Measurements from ENCODE around the gene GABRG3. TPM values are rescaled to one million over a fixed set of nuclear protein-coding genes. Genes with fewer than 3 reads are reported as not detected.

Gene GABRG3
- polyA plus RNA-seq, 1 experiment, result not detected

DNA sequence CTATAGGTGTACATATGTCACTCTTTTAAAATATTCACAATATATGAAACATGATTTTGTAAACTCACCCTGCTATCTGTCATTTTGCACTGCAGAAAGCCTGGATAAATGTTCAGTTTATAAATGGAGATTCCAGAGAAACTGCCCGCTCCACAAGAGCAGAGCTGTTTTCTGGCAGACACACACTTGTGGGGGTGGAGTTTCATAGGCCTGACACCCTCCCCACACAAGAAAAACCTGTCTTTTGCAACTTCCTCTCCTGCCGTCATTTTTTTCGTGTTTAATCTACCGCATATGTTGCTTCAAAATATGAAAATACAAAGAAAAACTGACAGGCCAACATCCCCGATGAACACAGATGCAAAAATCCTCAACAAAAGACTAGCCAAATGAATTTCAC lies 479.0 kb downstream of the GABRG3 start:
- CTCF ChIA-PET, result no interaction called here
- DNase-seq (ENCODE audit: low read depth), result no peak
- H3K27me3 ChIP-seq (ENCODE audit: control insufficient read depth, insufficient read depth, low read length), result no peaks in the 10 kb centered on the region
- no peaks in the 10 kb centered on the region for H3K36me3 ChIP-seq (ENCODE audit: control insufficient read depth, insufficient read depth, low read length)
- POLR2A ChIA-PET, result no interaction called here
- TF ChIP-seq, protein P1, sequence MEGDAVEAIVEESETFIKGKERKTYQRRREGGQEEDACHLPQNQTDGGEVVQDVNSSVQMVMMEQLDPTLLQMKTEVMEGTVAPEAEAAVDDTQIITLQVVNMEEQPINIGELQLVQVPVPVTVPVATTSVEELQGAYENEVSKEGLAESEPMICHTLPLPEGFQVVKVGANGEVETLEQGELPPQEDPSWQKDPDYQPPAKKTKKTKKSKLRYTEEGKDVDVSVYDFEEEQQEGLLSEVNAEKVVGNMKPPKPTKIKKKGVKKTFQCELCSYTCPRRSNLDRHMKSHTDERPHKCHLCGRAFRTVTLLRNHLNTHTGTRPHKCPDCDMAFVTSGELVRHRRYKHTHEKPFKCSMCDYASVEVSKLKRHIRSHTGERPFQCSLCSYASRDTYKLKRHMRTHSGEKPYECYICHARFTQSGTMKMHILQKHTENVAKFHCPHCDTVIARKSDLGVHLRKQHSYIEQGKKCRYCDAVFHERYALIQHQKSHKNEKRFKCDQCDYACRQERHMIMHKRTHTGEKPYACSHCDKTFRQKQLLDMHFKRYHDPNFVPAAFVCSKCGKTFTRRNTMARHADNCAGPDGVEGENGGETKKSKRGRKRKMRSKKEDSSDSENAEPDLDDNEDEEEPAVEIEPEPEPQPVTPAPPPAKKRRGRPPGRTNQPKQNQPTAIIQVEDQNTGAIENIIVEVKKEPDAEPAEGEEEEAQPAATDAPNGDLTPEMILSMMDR (IDR thresholded peaks at IDR 0.05; ENCODE audit: insufficient read depth, low read depth, low read length), result no peak
- H3K4me3 ChIP-seq (ENCODE audit: low read depth, low read length), result no peak overlapping the region

DNA sequence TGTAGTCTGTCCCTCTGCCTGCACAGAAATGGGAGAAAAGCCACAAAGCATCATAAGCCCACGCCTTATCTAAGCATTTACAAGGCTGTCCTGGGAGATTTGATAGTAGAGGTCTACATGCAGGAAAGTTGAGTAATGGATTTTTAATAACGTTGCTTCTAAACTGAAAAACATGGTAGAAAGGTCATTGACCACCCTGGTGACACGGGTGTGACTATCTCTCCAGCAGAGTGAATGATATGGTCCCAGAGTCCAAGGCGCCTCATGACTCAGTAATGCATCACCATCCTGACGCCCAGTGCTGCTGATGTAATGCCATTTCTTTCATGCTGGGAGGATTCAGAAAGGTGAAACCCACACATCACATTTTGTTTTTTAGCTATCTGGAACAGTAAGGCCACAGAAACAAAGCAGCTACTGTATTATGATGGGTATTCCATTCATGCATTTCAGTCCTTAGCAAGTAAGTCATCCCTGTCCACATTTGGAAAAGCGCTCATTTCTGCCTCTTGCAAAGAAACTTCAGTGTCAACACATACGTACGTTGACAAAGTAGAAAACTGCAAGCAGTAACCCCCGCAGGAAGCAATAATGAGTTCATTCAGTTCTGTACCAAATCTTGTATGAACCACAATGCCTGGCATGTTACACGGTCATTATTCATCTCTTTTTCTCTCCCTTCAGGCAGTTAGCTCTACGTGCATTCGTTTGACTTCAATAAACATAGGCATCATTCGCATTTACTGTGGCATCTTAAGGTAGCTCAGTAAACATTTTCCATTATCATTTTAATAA lies 483.5 kb downstream of the GABRG3 start:
- Histone ChIP-seq H3K27me3 (ENCODE audit: control insufficient read depth, insufficient read depth, low read length) (no peaks in the 10 kb centered on the region), H3K4me3 (ENCODE audit: low read depth, low read length) (no peak overlapping the region), H3K36me3 (ENCODE audit: control insufficient read depth, insufficient read depth, low read length) (no peaks in the 10 kb centered on the region)
- ChIA-PET CTCF (no interaction called here), POLR2A (no interaction called here)
- TF ChIP-seq, protein P1 (IDR thresholded peaks at IDR 0.05; ENCODE audit: insufficient read depth, low read depth, low read length), result no peak
- DNase-seq (ENCODE audit: low read depth), result no peak

GRCh38 chr15:27456807-27457206 lies 485.8 kb downstream of the GABRG3 start:
- H3K27me3 ChIP-seq (ENCODE audit: control insufficient read depth, insufficient read depth, low read length), result no peaks in the 10 kb centered on the region
- POLR2A ChIA-PET, result no interaction called here
- no peak for DNase-seq (ENCODE audit: low read depth)
- no peaks in the 10 kb centered on the region for H3K36me3 ChIP-seq (ENCODE audit: control insufficient read depth, insufficient read depth, low read length)
- H3K4me3 ChIP-seq (ENCODE audit: low read depth, low read length), result no peak overlapping the region
- CTCF ChIA-PET, result no interaction called here
- TF ChIP-seq, protein P1 (IDR thresholded peaks at IDR 0.05; ENCODE audit: insufficient read depth, low read depth, low read length), result no peak

DNA sequence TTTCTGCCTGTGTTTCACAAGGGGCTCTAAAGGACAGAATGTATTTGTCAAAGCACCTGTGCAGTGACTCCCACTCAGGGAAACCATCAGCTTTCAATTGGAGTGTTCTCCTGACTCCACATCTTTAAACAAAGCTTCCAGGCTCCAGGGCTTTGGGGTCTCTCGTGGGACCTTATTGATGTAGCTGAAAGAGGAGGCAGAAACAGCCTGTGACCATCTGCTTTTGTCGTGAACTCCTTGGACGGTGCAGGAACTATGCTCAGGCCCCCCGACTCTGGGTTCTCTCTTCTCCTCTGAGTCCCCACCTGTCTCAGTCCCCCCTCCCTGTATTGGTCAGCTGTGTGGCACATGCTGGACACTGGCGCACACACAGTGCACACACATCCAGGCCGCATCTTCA lies 486.8 kb downstream of the GABRG3 start:
- H3K4me3 ChIP-seq (ENCODE audit: low read depth, low read length), result no peak overlapping the region
- no peaks in the 10 kb centered on the region for H3K27me3 ChIP-seq (ENCODE audit: control insufficient read depth, insufficient read depth, low read length)
- H3K36me3 ChIP-seq (ENCODE audit: control insufficient read depth, insufficient read depth, low read length), result no peaks in the 10 kb centered on the region
- POLR2A ChIA-PET, result no interaction called here
- CTCF ChIA-PET, result no interaction called here
- DNase-seq (ENCODE audit: low read depth), result no peak
- TF ChIP-seq, protein P1 (IDR thresholded peaks at IDR 0.05; ENCODE audit: insufficient read depth, low read depth, low read length), result no peak

- ChIA-PET CTCF (no interaction called here), POLR2A (no interaction called here)
- no peaks in the 10 kb centered on the region for H3K27me3 ChIP-seq (ENCODE audit: control insufficient read depth, insufficient read depth, low read length)
- TF ChIP-seq, protein P1 (IDR thresholded peaks at IDR 0.05; ENCODE audit: insufficient read depth, low read depth, low read length), result no peak
- no peaks in the 10 kb centered on the region for H3K36me3 ChIP-seq (ENCODE audit: control insufficient read depth, insufficient read depth, low read length)
- no peak for DNase-seq (ENCODE audit: low read depth)
- no peak overlapping the region for H3K4me3 ChIP-seq (ENCODE audit: low read depth, low read length)
Observed at GRCh38 chr15:27458345-27459084, 487.5 kb downstream of the GABRG3 start.

All from BJ (cell line).